IgD-negative memory B cell (primary cell): ENCODE results near the gene AIPL1. TPM values are rescaled to one million over a fixed set of nuclear protein-coding genes. Genes with fewer than 3 reads are reported as not detected.

ENCODE experiments used
- H3K27ac Mint-ChIP-seq, 3 donors: one replicate each; pipeline ENCODE4 v1.8.0; 2020 to 2022; ENCODE audit warnings: mild to moderate bottlenecking in 3 of 3, mixed read lengths in 3 of 3, moderate library complexity in 1 of 3
- H3K27me3 Mint-ChIP-seq: one replicate; pipeline ENCODE4 v1.8.0; 2021; ENCODE audit warnings: mixed read lengths
- H3K36me3 Mint-ChIP-seq: one replicate; pipeline ENCODE4 v1.8.0; 2020; ENCODE audit warnings: mild to moderate bottlenecking, mixed read lengths
- H3K4me1 Mint-ChIP-seq, 3 donors: one replicate each; pipeline ENCODE4 v1.8.0; 2020 to 2022; ENCODE audit warnings: mixed read lengths in 3 of 3, mild to moderate bottlenecking in 1 of 3
- H3K4me3 Mint-ChIP-seq, 4 donors: one replicate each; pipeline ENCODE4 v1.8.0; 2020 to 2022; ENCODE audit warnings: mild to moderate bottlenecking in 4 of 4, mixed read lengths in 4 of 4, moderate library complexity in 3 of 4
- H3K9me3 Mint-ChIP-seq, 3 donors: one replicate each; pipeline ENCODE4 v1.8.0; 2020 to 2021; ENCODE audit warnings: mixed read lengths in 3 of 3, mild to moderate bottlenecking in 1 of 3
- polyA plus RNA-seq: library from polyadenylated mRNA; unstranded; fragments of 300-500 nt; fragmentation: Illumina TruSeq; gene quantifications from one replicate; pipeline ENCODE4 v1.2.3, GENCODE V29; 2021

Gene AIPL1
- polyA plus RNA-seq, 1 donor from 2014 or later: not detected

DNA sequence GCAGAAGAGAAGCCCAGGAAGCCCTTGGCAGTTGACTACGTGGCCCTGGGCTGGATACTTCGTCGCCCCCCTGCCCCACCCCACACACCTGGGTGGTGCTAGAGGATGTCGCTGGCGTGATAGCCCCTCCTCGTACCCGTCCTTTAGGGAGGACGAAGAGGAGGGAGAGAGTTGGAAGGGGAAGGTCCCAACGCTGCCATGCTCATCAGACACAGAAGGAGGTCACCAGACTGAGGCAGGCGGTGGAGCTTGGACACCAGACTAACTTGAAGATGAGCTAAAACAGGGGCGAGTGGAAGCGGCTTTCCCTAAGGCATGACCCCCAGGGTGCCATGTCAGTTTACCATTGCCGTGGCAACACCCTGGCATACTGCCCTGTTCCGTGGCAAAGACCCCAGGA is 11.0 kb downstream of the AIPL1 start:
- peaks cover 2% of the 10 kb centered on the region for H3K27me3 Mint-ChIP-seq

DNA sequence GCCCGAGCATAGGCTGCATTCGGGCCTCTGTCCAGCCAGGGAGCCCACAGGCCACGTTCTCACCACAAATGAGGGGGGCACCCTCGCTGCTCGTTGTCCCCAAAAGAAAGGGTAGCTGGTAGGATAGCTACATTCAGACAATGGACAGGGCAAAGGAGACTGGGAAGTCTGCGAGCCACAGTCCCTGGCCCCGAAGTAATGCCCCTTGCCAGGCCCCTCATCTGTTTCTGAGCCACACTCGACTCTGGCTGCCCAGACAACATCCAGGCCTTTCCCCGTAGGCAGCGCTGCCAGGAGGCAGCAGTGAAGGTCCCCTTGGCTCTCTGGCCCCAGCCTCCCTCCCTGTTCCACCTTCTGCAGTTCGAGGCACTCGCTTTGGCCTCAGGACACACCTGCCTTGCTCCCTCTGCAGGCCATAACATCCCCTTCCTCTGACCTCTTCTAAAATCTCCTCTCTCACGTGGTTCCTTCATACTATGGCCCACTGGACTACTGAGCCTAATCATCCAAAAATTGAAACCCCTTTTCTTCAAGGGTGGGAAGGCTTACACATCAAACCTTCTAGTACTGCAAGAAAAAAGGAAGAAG is 12.2 kb downstream of the AIPL1 start:
- Mint-ChIP-seq H3K9me3 (no peaks in the 10 kb centered on the region), H3K27me3 (peaks cover 2% of the 10 kb centered on the region), H3K27ac (peak overlapping the region in 2 of 3 donors; percentile 29 to 63), H3K4me1 (peaks cover 7 to 13% (median 8%) of the 10 kb centered on the region in 3 donors), H3K36me3 (no peaks in the 10 kb centered on the region), H3K4me3 (no peak overlapping the region)

More for the DNA sequence above, 11.0 kb downstream of the AIPL1 start:
- Mint-ChIP-seq H3K4me3 (no peak overlapping the region), H3K27ac (no peak overlapping the region), H3K9me3 (no peaks in the 10 kb centered on the region), H3K36me3 (no peaks in the 10 kb centered on the region), H3K4me1 (peaks cover 8 to 13% (median 8%) of the 10 kb centered on the region in 3 donors)

DNA sequence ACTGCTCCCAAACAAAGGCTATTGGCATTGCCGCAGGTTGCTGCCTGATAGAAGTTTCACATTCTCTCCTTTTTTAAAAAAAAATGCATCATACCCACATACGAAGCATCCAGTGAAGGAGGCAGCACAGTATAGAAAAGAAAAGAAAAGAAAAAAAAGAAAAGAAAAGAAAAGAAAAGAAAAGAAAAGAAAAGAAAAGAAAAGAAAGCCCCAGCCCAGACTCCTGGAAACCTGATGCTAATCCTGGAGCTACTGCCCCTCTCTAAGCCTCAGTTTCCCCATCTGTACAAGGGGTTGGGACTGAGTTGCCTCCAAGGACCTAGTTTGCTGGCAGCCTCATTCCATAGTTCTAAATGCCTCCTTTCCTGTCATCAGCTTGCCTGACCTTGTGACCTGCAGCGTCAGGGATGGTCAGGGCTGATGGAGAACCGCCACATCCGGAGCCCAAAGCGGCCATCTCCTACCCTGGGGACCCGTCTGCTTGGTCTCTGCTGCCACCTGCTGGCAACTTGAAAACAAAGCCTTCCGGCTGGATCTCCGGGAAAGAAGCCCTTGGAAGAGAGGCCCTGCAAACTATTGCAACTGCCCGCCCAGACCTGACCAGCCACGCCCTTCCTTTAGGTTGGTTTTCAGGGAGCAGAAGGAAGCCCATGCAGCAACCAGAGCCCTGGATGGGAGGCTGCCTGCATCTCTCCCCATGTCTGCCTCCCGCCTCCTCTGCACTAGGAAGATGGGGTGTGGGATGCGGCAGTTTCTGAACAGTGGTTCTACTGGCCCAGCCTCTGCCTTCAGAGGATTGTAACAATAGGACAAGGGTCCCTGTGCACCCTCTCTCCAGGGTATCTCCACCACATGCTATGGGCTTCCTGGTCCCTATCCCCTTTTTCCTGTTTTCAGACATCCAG is 13.0 kb downstream of the AIPL1 start:
- H3K4me3 Mint-ChIP-seq: no peak overlapping the region
- no peaks in the 10 kb centered on the region for H3K36me3 Mint-ChIP-seq
- H3K4me1 Mint-ChIP-seq: peaks cover 0 to 5% (median under 1%) of the 10 kb centered on the region in 3 donors
- H3K27ac Mint-ChIP-seq: no peak overlapping the region
- H3K9me3 Mint-ChIP-seq: no peaks in the 10 kb centered on the region
- peaks cover 2% of the 10 kb centered on the region for H3K27me3 Mint-ChIP-seq

DNA sequence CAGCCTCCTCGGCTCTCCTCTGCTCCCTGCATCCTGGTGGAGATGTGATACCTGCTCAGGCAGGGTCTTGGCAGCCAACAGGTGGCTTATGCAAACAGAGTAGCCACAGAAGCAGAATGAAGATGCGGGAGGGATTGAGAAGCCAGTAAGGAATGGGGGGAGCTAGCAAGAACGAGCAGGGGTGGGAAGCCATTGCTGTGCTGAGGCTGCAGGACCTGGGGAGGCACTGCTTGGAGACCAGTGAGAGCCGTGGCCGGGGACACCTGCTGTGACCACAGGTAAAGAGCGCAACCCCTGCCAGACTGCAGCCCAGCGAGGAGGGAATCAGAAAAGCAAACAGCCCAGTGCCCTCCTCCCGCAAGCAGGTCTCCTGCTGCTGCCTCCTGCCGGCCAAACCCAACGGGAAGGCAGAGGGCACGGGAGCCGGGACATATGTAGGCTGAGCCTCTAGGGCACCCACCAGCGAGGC is 14.7 kb downstream of the AIPL1 start:
- Mint-ChIP-seq H3K27ac (no peak overlapping the region), H3K9me3 (no peaks in the 10 kb centered on the region), H3K36me3 (no peaks in the 10 kb centered on the region), H3K27me3 (peaks cover 3% of the 10 kb centered on the region), H3K4me3 (no peak overlapping the region), H3K4me1 (peaks cover 0 to 4% (median 0%) of the 10 kb centered on the region in 3 donors)

DNA sequence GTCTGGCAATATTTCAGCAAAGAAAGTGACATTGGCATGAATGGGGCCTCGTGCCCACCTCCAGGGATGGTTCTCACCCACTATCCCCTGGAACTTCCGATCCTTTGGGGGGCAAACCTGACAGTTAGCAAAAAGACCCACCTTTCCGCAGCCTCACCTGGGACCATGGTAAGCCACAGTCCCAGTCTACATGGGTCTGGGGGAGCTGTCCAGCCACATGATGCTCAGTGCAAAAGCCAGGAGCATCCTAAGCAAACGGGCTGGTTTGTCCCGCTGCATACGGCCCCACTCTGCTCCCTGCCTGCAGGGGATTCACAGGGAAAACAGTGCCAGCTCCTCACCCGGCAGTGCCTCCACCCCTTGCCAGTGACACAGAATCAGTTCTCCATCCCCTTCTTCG is 19.3 kb downstream of the AIPL1 start:
- H3K9me3 Mint-ChIP-seq: no peaks in the 10 kb centered on the region
- H3K27me3 Mint-ChIP-seq: peaks cover 3% of the 10 kb centered on the region
- H3K27ac Mint-ChIP-seq: peak overlapping the region in 1 of 3 donors; percentile 67
- no peak overlapping the region for H3K4me3 Mint-ChIP-seq
- no peaks in the 10 kb centered on the region for H3K36me3 Mint-ChIP-seq
- H3K4me1 Mint-ChIP-seq: peaks cover 0 to 4% (median 0%) of the 10 kb centered on the region in 3 donors

DNA sequence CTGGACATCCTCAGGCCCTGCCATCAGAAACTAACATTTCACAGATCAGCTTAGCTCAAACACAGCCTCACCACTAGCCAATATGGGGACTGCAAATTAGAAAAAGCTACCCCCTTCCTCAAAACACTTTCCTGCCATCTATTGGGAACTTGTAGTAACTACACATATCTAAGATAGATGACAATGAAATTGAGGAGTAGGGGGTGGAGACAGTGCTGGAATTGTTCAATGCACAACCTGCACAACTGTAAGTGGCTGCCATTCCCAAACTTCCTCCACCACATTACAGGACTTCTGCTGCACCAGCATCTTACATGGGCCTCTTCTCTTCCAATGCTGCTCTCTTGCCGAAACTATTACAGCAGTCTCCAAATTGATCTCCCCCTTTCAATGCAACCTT is 21.9 kb downstream of the AIPL1 start:
- Mint-ChIP-seq H3K36me3 (no peaks in the 10 kb centered on the region), H3K9me3 (peaks cover 0 to 3% (median 0%) of the 10 kb centered on the region in 3 donors), H3K27me3 (peaks cover 3% of the 10 kb centered on the region), H3K27ac (no peak overlapping the region), H3K4me1 (peaks cover 0 to 5% (median 0%) of the 10 kb centered on the region in 3 donors), H3K4me3 (no peak overlapping the region)

DNA sequence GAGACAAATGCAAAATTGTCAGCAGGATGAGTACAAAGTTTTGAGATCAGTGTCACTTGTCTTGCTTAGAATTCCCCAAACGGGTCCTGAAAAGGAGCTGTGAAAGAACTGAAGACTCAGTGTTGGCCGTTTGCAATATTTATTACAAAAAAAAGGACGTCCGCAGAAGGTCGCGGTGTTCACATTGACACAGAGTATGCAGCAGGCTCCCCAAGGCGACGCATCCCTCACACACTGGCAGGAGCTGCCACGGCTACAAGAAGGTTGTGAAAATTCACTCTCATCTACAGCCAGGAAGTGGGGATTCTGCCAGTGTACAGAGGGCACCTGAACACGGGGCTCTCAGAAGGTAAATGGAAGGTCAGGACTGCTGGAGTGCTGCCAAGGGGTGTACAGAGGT is 26.2 kb downstream of the AIPL1 start:
- no peak overlapping the region for H3K4me3 Mint-ChIP-seq
- no peak overlapping the region for H3K27ac Mint-ChIP-seq
- H3K36me3 Mint-ChIP-seq: peaks cover 4% of the 10 kb centered on the region
- H3K9me3 Mint-ChIP-seq: peaks cover 0 to 5% (median 0%) of the 10 kb centered on the region in 3 donors
- peaks cover 0 to 3% (median 0%) of the 10 kb centered on the region in 3 donors for H3K4me1 Mint-ChIP-seq
- peaks cover 8% of the 10 kb centered on the region for H3K27me3 Mint-ChIP-seq

DNA sequence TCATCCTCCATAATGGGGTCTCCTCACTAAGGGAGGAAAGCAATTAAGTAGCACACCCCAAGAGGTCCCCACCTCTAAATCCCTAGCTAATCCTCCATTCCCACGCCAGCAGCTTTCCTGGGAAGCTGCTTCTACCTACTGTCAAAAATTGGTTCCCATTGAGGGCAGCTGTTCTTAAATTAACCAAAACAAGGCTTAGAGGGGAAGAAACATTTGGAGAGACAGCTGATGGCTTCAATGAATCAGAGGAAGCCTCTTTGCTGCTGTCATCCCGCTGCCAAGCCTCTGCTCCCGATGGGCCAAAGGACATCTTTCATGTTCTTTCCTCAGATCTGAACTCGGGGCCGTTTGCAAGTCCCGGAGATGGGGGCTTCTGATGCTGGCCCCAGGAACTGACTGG is 26.6 kb downstream of the AIPL1 start:
- Mint-ChIP-seq H3K36me3 (peaks cover 4% of the 10 kb centered on the region), H3K27ac (no peak overlapping the region), H3K27me3 (peaks cover 8% of the 10 kb centered on the region), H3K9me3 (peaks cover 0 to 5% (median 0%) of the 10 kb centered on the region in 3 donors), H3K4me3 (peak overlapping the region in 1 of 4 donors; percentile 45), H3K4me1 (peaks cover 0 to 3% (median 0%) of the 10 kb centered on the region in 3 donors)

DNA sequence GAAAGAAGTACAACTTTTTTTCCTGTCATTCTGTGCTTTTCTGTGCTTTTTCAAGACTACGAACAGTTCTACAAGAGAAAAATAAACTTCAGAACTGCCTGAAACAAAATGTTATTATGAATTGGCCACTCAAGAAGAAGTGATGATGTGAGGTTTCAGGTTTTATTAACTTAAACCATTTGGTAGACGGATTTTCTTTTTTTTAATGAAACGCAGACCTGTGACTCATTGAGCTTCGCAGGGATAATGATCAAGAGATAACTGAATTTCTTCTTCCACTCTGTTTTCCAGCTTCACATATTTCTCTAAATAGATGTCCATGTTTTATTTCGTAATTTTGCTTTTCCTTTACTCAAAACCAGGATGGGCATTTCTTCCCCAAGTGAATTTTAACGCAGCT is 32.7 kb downstream of the AIPL1 start:
- no peaks in the 10 kb centered on the region for H3K4me1 Mint-ChIP-seq
- H3K27ac Mint-ChIP-seq: no peak overlapping the region

DNA sequence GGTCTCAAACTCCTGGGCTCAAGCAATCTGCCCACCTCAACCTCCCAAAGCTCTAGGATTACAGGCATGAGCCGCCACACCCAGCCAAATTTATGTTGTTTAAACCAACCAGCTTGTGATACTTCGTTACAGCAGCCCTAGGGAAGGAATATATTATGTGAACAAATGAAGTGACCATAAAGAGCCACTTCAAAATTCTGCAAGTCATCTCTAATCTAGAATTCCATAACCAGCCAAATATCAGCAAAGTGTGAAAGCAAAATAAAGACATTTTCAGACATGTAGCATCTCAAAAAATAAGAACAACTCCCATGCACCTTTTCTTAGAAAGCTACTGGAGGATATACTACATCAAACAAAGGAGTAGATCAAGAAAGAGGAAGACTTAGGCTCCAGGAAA is 36.0 kb downstream of the AIPL1 start:
- peaks cover 16% of the 10 kb centered on the region for H3K27me3 Mint-ChIP-seq
- no peak overlapping the region for H3K27ac Mint-ChIP-seq
- H3K9me3 Mint-ChIP-seq: peaks cover 4 to 11% (median 7%) of the 10 kb centered on the region in 3 donors
- H3K4me3 Mint-ChIP-seq: no peak overlapping the region
- H3K36me3 Mint-ChIP-seq: peaks cover 3% of the 10 kb centered on the region
- no peaks in the 10 kb centered on the region for H3K4me1 Mint-ChIP-seq

More for the DNA sequence above, 32.7 kb downstream of the AIPL1 start:
- peaks cover 13% of the 10 kb centered on the region for H3K27me3 Mint-ChIP-seq
- peaks cover 2 to 9% (median 7%) of the 10 kb centered on the region in 3 donors for H3K9me3 Mint-ChIP-seq
- H3K4me3 Mint-ChIP-seq: no peak overlapping the region
- H3K36me3 Mint-ChIP-seq: peaks cover 4% of the 10 kb centered on the region

DNA sequence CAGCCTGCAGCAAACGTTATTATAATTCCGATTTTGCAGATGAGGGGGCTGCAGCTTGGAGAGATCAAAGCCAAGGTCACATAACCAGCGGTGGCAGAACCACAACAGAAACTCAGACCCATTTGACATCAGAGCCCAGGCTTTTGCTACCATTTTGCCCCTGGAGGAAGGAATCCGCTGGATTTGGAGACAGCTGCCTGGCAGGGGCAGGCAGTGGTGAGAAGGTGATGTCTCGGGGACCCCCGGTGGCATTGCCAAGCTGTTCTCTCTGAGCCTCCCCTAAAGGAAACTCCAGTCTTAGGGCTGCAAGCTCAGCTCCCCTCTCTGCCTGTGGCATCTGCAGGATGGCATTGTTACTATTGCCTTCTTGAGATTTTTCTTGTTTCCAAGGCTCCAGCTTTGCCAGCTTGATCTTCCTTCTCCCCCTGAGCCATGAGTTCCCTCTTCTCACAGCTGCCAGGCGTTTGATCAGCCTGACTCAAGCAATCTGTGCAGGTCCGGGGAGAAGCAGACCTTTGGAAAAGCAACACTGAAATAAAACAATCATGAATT is 40.8 kb downstream of the AIPL1 start:
- peaks cover 3% of the 10 kb centered on the region for H3K36me3 Mint-ChIP-seq
- no peaks in the 10 kb centered on the region for H3K4me1 Mint-ChIP-seq
- H3K4me3 Mint-ChIP-seq: no peak overlapping the region
- peaks cover 4 to 10% (median 7%) of the 10 kb centered on the region in 3 donors for H3K9me3 Mint-ChIP-seq
- no peak overlapping the region for H3K27ac Mint-ChIP-seq
- H3K27me3 Mint-ChIP-seq: peaks cover 18% of the 10 kb centered on the region

DNA sequence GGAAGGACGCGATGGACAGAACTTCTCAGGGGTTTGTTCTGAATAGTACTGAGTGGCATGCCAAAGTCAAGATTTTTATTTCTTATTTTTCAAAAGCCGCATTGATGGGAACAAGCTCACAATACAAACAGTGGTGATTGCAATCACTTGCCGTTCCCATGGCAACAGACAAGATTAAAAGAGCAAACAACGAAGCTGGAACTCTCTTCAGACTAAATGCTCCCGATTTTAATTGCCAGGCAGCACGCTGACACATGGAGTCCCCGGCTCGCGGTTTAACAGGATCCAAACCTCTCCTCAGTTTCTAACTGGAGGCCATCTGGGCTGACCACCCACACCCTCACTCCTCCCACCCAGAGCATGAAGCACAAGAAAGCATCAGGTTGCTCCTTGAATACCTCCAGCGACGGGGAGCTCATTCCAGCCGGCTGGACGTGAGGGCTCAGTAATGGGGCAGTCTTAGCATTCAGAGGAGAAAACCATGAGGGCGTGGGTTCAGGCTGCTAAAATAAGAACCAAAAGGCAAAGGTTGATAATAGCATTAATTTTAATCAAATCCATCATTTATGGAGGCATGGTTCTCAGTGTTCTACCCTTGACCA is 41.5 kb downstream of the AIPL1 start:
- Mint-ChIP-seq H3K4me3 (no peak overlapping the region), H3K27ac (no peak overlapping the region), H3K9me3 (peaks cover 3 to 7% (median 4%) of the 10 kb centered on the region in 3 donors), H3K27me3 (peaks cover 17% of the 10 kb centered on the region), H3K36me3 (peaks cover 3% of the 10 kb centered on the region), H3K4me1 (no peaks in the 10 kb centered on the region)

DNA sequence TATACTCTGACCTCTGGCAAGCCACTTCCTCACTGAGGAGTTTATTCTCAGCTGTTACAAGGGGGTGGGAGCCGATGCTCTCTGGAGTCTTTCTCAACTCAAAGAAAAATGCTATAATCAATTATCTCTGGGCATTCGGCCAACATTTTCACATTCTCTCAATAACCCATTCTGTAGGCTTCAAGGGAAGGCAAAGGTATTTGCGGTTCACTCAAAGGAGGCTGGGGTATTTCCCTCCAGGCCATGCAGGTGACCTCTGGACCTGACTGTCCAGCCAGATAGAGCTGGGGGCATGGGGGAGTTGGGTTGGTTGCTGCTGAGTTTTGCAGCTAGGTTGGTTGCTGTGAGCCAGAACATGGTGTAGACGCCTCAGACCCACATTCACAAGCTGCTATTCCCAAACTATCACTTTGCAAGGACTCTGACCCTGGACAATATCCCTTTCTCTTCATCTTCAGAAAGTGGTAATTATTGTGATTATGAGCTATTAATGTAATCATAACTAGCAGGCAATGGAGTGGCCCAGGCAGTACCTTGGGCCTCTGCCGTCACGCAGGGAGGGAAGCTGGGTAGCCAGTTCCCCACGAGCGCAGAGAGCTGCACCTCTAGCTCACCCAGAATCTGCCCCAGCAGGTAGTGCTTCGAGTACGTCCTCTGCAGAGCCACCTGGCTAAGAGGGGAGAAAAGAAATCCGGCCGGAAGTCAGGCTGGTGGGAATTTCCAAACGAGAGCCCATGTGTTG is 42.1 kb downstream of the AIPL1 start:
- H3K36me3 Mint-ChIP-seq: peaks cover 3% of the 10 kb centered on the region
- no peak overlapping the region for H3K27ac Mint-ChIP-seq
- peaks cover 0 to 4% (median 2%) of the 10 kb centered on the region in 3 donors for H3K9me3 Mint-ChIP-seq
- H3K4me1 Mint-ChIP-seq: no peaks in the 10 kb centered on the region
- H3K4me3 Mint-ChIP-seq: no peak overlapping the region
- H3K27me3 Mint-ChIP-seq: peaks cover 14% of the 10 kb centered on the region

DNA sequence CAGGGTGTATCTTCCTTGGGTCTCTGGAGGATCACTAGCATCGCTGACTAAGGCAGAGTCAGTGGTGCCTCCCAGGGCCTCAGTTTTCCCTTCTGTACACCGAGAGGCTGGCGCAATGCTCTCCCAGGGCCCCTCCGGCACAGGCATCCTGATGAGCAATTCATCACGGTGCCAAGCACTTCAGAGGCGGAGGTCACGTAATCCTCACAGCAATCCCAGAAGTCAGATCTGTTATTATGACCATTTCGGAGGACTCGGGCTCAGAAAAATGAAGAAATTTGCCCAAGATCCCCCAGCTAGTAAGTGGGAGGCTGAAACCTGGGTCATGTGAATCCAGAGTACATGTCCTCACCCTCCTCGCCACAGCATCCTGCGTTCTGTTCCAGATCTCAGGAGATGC is 46.5 kb downstream of the AIPL1 start:
- H3K27ac Mint-ChIP-seq: no peak overlapping the region
- H3K4me3 Mint-ChIP-seq: no peak overlapping the region
- H3K9me3 Mint-ChIP-seq: no peaks in the 10 kb centered on the region
- peaks cover 6% of the 10 kb centered on the region for H3K27me3 Mint-ChIP-seq
- no peaks in the 10 kb centered on the region for H3K4me1 Mint-ChIP-seq
- H3K36me3 Mint-ChIP-seq: no peaks in the 10 kb centered on the region
